Caco-2 (cell line): Measurements from ENCODE around the gene CARS1. TPM values are rescaled to one million over a fixed set of nuclear protein-coding genes. Genes with fewer than 3 reads are reported as not detected.
A peak's percentile ranks its signal among the peaks of the same experiment; 100 is the strongest.

Experiments used
- BruUV-seq: library from RNA; stranded (reverse); fragments of 400-500 nt; replicated peaks from 2 replicates; lab custom pipeline; 2021; lab: Mats Ljungman, UMichigan
- CTCF ChIA-PET: fragments of 300-600 bp; sonication (Branson Sonifier 250); formaldehyde crosslinking; loops from one replicate; lab custom pipeline; 2022; ENCODE audit warnings: antibody characterized with exemption; lab: Charles Lee
- POLR2A ChIA-PET: fragments of 300-600 bp; sonication (Branson Sonifier 250); formaldehyde crosslinking; loops from one replicate; lab custom pipeline; 2022; ENCODE audit warnings: antibody characterized with exemption; lab: Charles Lee
- DNase-seq, 2 experiments: peaks; one replicate each; pipeline versions ENCODE4 v3.0.0 to v3.0.0-alpha.2; 2020 to 2022
- H3K27me3 ChIP-seq: replicated peaks from 2 replicates; pipeline ENCODE4 v1.6.0; 2011; ENCODE audit warnings: low read length; ENCODE audit not compliant: control insufficient read depth, insufficient read depth
- H3K36me3 ChIP-seq: 2 replicates; pipeline ENCODE4 v1.5.1; 2011; ENCODE audit warnings: low read length; ENCODE audit not compliant: control insufficient read depth, insufficient read depth
- H3K4me1 ChIP-seq: fragments of 250-450 bp; sonication (Bioruptor Pico); 2 replicates; pipeline ENCODE4 v1.5.1; 2020; ENCODE audit warnings: mild to moderate bottlenecking
- H3K4me3 ChIP-seq: 2 replicates; pipeline ENCODE4 v1.5.1; 2011; ENCODE audit warnings: low read depth, mild to moderate bottlenecking, control low read depth, low read length
- H3K9me3 ChIP-seq: fragments of 250-450 bp; sonication (Bioruptor Pico); 2 replicates; pipeline ENCODE4 v1.5.1; 2020; ENCODE audit warnings: mild to moderate bottlenecking, moderate library complexity
- H3K27ac Mint-ChIP-seq: one replicate; pipeline ENCODE4 v1.8.0; 2022; ENCODE audit warnings: mixed read lengths; ENCODE audit not compliant: unreplicated experiment
- H3K27me3 Mint-ChIP-seq: one replicate; pipeline ENCODE4 v1.8.0; 2022; ENCODE audit warnings: mixed read lengths; ENCODE audit not compliant: insufficient read depth, unreplicated experiment
- H3K36me3 Mint-ChIP-seq: one replicate; pipeline ENCODE4 v1.8.0; 2022; ENCODE audit warnings: mild to moderate bottlenecking, mixed read lengths; ENCODE audit not compliant: insufficient read depth, unreplicated experiment
- H3K4me1 Mint-ChIP-seq: one replicate; pipeline ENCODE4 v1.8.0; 2022; ENCODE audit warnings: low read depth, mixed read lengths; ENCODE audit not compliant: unreplicated experiment
- H3K4me3 Mint-ChIP-seq: one replicate; pipeline ENCODE4 v1.8.0; 2022; ENCODE audit warnings: mild to moderate bottlenecking, moderate library complexity, mixed read lengths; ENCODE audit not compliant: unreplicated experiment
- H3K9me3 Mint-ChIP-seq: one replicate; pipeline ENCODE4 v1.8.0; 2022; ENCODE audit warnings: mixed read lengths; ENCODE audit not compliant: unreplicated experiment
- CTCF ChIP-seq, 2 experiments: fragments of 200-600 bp in 1 of 2; IDR thresholded peaks; 1 replicate in 1 of 2; 2 replicates in 1 of 2; pipeline versions ENCODE4 v1.5.1 to v1.8.0; 2011 to 2022; ENCODE audit warnings: antibody characterized with exemption in 1 of 2, control low read depth in 1 of 2, inconsistent platforms in 1 of 2, low read depth in 1 of 2, low read length in 1 of 2, mild to moderate bottlenecking in 1 of 2, moderate library complexity in 1 of 2; ENCODE audit not compliant: insufficient read depth in 1 of 2, severe bottlenecking in 1 of 2, unreplicated experiment in 1 of 2
- intact Hi-C: fragments of 100-400 bp; cut with micrococcal nuclease; formaldehyde crosslinking; loops from one replicate; pipeline ENCODE4 v1.10.0; 2022; ENCODE audit not compliant: unreplicated experiment
- total RNA-seq: library from RNA; stranded (reverse); gene quantifications from 2 replicates; pipeline ENCODE4 v1.2.3, GENCODE V29; 2022

The CARS1 gene
- total RNA-seq, 1 experiment from 2014 or later, result 121 TPM

DNA sequence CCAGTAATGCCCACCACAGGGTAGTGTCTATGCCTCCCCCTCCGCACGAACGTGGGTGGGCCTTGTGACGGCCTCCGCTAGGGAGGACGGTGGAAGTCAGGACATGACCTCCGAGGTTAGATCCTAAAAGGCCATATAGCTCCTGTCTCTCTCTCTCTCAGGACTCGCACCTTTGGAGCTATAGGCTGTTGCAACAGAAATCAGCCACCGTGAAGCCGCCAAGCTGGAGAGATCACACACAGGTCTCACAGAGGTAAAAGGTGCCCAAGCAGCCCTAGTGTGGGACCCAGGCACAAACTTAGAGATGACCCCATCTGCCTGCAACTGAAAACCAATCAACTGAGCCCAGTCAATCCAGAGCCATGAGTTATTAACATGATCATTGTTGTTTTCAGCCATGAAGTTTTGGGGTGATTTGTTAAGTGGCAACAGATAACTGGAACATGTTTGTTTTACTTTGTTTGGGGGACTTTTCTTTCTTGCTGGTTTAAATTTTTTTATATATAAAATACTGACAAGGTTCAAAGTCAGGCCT is 57.7 kb downstream of the CARS1 start:
- ChIA-PET CTCF (no interaction called here), POLR2A (no interaction called here)
- no peaks in the 10 kb centered on the region for H3K27me3 ChIP-seq
- no peak for DNase-seq
- Mint-ChIP-seq H3K36me3 (peaks cover 69% of the 10 kb centered on the region), H3K27me3 (no peaks in the 10 kb centered on the region), H3K4me1 (no peaks in the 10 kb centered on the region), H3K27ac (no peak overlapping the region), H3K4me3 (no peak overlapping the region), H3K9me3 (no peaks in the 10 kb centered on the region)
- no peaks in the 10 kb centered on the region for H3K9me3 ChIP-seq
- H3K4me3 ChIP-seq, result no peak overlapping the region
- TF ChIP-seq CTCF (IDR thresholded peaks at IDR 0.05; ENCODE audit: insufficient read depth in 1 of 2, low read depth in 1 of 2, low read length in 1 of 2, severe bottlenecking in 1 of 2, unreplicated experiment in 1 of 2), result no peak
- intact Hi-C loops, result no loop called here
- no TSS peak for BruUV-seq
- H3K36me3 ChIP-seq, result peaks cover 1% of the 10 kb centered on the region; the same call in 1 of the 2 replicates
- no peaks in the 10 kb centered on the region for H3K4me1 ChIP-seq

GRCh38 chr11:2998073-2998850 is 59.0 kb downstream of the CARS1 start:
- Mint-ChIP-seq H3K36me3 (peaks cover 57% of the 10 kb centered on the region), H3K9me3 (no peaks in the 10 kb centered on the region), H3K4me1 (no peaks in the 10 kb centered on the region), H3K27me3 (no peaks in the 10 kb centered on the region), H3K4me3 (no peak overlapping the region), H3K27ac (no peak overlapping the region)
- H3K9me3 ChIP-seq, result no peaks in the 10 kb centered on the region
- intact Hi-C loops, result no loop called here
- no peak for TF ChIP-seq CTCF (IDR thresholded peaks at IDR 0.05; ENCODE audit: insufficient read depth in 1 of 2, low read depth in 1 of 2, low read length in 1 of 2, severe bottlenecking in 1 of 2, unreplicated experiment in 1 of 2)
- H3K36me3 ChIP-seq, result no peaks in the 10 kb centered on the region; the same call in 1 of the 2 replicates
- H3K4me3 ChIP-seq, result no peak overlapping the region
- no peak for DNase-seq
- CTCF ChIA-PET, result interaction anchor here (0.6 kb wide), 1 partner anchor 533 kb away, joined by 5 read pairs; no protein-coding TSS in a partner anchor
- H3K4me1 ChIP-seq, result no peaks in the 10 kb centered on the region
- H3K27me3 ChIP-seq, result no peaks in the 10 kb centered on the region
- POLR2A ChIA-PET, result interaction anchor here (0.6 to 0.7 kb wide), 2 partner anchors 590 to 621 kb away, joined by 4 to 7 read pairs; no protein-coding TSS in a partner anchor
- TSS peak; percentile 21 for BruUV-seq

DNA sequence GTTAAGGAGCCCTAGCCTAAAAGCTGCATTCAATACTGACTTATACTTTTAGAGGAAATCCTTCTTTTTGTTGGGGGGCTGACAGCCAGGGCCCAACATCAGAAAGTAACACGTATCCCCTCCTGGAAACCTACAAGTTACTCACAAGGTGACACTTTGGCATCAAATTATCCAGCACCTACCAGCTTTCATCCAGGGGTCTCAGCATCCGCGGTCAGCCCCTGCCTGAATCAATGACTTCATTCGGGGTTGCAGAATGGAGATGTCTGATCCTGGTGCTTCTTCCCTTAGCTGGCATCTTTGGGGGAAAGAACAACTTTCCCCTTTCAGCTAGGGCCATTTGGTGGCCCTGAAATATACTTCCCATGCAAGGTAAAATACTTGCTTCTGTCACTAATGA is 59.8 kb downstream of the CARS1 start:
- Mint-ChIP-seq H3K36me3 (peaks cover 54% of the 10 kb centered on the region), H3K9me3 (no peaks in the 10 kb centered on the region), H3K4me3 (no peak overlapping the region), H3K27me3 (no peaks in the 10 kb centered on the region), H3K27ac (no peak overlapping the region), H3K4me1 (no peaks in the 10 kb centered on the region)
- no TSS peak for BruUV-seq
- Histone ChIP-seq H3K36me3 (no peaks in the 10 kb centered on the region; the same call in 1 of the 2 replicates), H3K4me3 (no peak overlapping the region), H3K4me1 (no peaks in the 10 kb centered on the region), H3K27me3 (no peaks in the 10 kb centered on the region), H3K9me3 (no peaks in the 10 kb centered on the region)
- intact Hi-C loops, result no loop called here
- ChIA-PET CTCF (no interaction called here), POLR2A (interaction anchor here (0.6 kb wide), 1 partner anchor 26 kb away, joined by 3 read pairs; no protein-coding TSS in a partner anchor)
- DNase-seq, result no peak
- no peak for TF ChIP-seq CTCF (IDR thresholded peaks at IDR 0.05; ENCODE audit: insufficient read depth in 1 of 2, low read depth in 1 of 2, low read length in 1 of 2, severe bottlenecking in 1 of 2, unreplicated experiment in 1 of 2)
